Liver (tissue), 9 donors: ENCODE data around the gene TSGA10. TPM values are rescaled to one million over a fixed set of nuclear protein-coding genes. Genes with fewer than 3 reads are reported as not detected.

Source experiments
- DNase-seq: peaks from one replicate; pipeline ENCODE4 v3.0.0-alpha.2; 2017; ENCODE audit warnings: low spot score
- H3K27ac ChIP-seq, 2 donors: one replicate each; pipeline ENCODE4 v1.7.0; 2013; ENCODE audit warnings: inconsistent platforms in 2 of 2, low read length in 2 of 2, control low read depth in 1 of 2, low read depth in 1 of 2, mild to moderate bottlenecking in 1 of 2
- H3K27me3 ChIP-seq, 4 donors: one replicate each; pipeline versions ENCODE4 v1.6.1 to v1.7.0; 2013; ENCODE audit warnings: low read length in 3 of 4, inconsistent platforms in 1 of 4, mild to moderate bottlenecking in 1 of 4, moderate library complexity in 1 of 4; ENCODE audit not compliant: control insufficient read depth in 4 of 4, insufficient read depth in 4 of 4
- H3K36me3 ChIP-seq, 4 donors: one replicate each; pipeline versions ENCODE4 v1.6.1 to v1.7.0; 2013; ENCODE audit warnings: low read length in 3 of 4, mild to moderate bottlenecking in 3 of 4, low read depth in 1 of 4, moderate library complexity in 1 of 4; ENCODE audit not compliant: control insufficient read depth in 4 of 4, insufficient read depth in 3 of 4
- H3K4me1 ChIP-seq, 4 donors: one replicate each; pipeline versions ENCODE4 v1.6.1 to v1.7.0; 2013; ENCODE audit warnings: low read length in 3 of 4, mild to moderate bottlenecking in 3 of 4, moderate library complexity in 1 of 4; ENCODE audit not compliant: control insufficient read depth in 4 of 4, insufficient read depth in 4 of 4
- H3K4me3 ChIP-seq, 3 donors: one replicate each; pipeline versions ENCODE4 v1.6.1 to v1.7.0; 2013; ENCODE audit warnings: low read length in 3 of 3, control low read depth in 1 of 3, low read depth in 1 of 3, mild to moderate bottlenecking in 1 of 3
- H3K9ac ChIP-seq, 2 donors: one replicate each; pipeline ENCODE4 v1.7.0; 2013; ENCODE audit warnings: low read length in 2 of 2, mild to moderate bottlenecking in 2 of 2, moderate library complexity in 2 of 2, control low read depth in 1 of 2, low read depth in 1 of 2
- H3K9me3 ChIP-seq, 4 donors: one replicate each; pipeline versions ENCODE4 v1.6.1 to v1.7.0; 2013; ENCODE audit warnings: low read length in 3 of 4; ENCODE audit not compliant: control insufficient read depth in 4 of 4
- ATF3 ChIP-seq: IDR thresholded peaks from 2 replicates; pipeline ENCODE4 v1.6.1; 2016; ENCODE audit warnings: antibody characterized with exemption
- CTCF ChIP-seq: fragments of 150-350 bp; IDR thresholded peaks from 2 replicates; pipeline ENCODE4 v1.5.1; 2017; ENCODE audit warnings: improper control_type of control experiment, low read depth, low read length; ENCODE audit not compliant: missing input control
- EGR1 ChIP-seq, 2 donors: IDR thresholded peaks; 2 replicates each; pipeline ENCODE4 v1.6.1; 2016 to 2018; ENCODE audit warnings: antibody characterized with exemption in 2 of 2, low read depth in 2 of 2
- FOXA1 ChIP-seq: IDR thresholded peaks from 2 replicates; pipeline ENCODE4 v1.6.1; 2016; ENCODE audit warnings: antibody characterized with exemption
- FOXA2 ChIP-seq: IDR thresholded peaks from 2 replicates; pipeline ENCODE4 v1.6.1; 2016; ENCODE audit warnings: antibody characterized with exemption
- GABPA ChIP-seq, 2 donors: IDR thresholded peaks in 1 of 2; conservative IDR thresholded peaks in 1 of 2; 2 replicates each; pipeline ENCODE4 v1.6.1; 2016; ENCODE audit warnings: antibody characterized with exemption in 2 of 2, mild to moderate bottlenecking in 1 of 2, moderate library complexity in 1 of 2
- HNF4A ChIP-seq, 2 donors: conservative IDR thresholded peaks; 2 replicates each; pipeline ENCODE4 v1.6.1; 2016; ENCODE audit warnings: antibody characterized with exemption in 2 of 2, mild to moderate bottlenecking in 2 of 2
- HNF4G ChIP-seq: IDR thresholded peaks from 2 replicates; pipeline ENCODE4 v1.6.1; 2016; ENCODE audit warnings: antibody characterized with exemption
- JUND ChIP-seq, 2 donors: IDR thresholded peaks; 2 replicates each; pipeline ENCODE4 v1.6.1; 2016; ENCODE audit warnings: antibody characterized with exemption in 2 of 2
- MAX ChIP-seq: IDR thresholded peaks from 2 replicates; pipeline ENCODE4 v1.6.1; 2016; ENCODE audit warnings: antibody characterized with exemption
- NR2F2 ChIP-seq: IDR thresholded peaks from 2 replicates; pipeline ENCODE4 v1.6.1; 2016; ENCODE audit warnings: antibody characterized with exemption
- RAD21 ChIP-seq, 2 donors: IDR thresholded peaks; 2 replicates each; pipeline ENCODE4 v1.6.1; 2016; ENCODE audit warnings: antibody characterized with exemption in 2 of 2, mild to moderate bottlenecking in 2 of 2
- REST ChIP-seq: IDR thresholded peaks from 2 replicates; pipeline ENCODE4 v1.6.1; 2016; ENCODE audit warnings: antibody characterized with exemption, mild to moderate bottlenecking
- RXRA ChIP-seq, 2 donors: IDR thresholded peaks; 2 replicates each; pipeline ENCODE4 v1.6.1; 2017 to 2018; ENCODE audit warnings: antibody characterized with exemption in 2 of 2, mild to moderate bottlenecking in 1 of 2
- SP1 ChIP-seq: IDR thresholded peaks from 2 replicates; pipeline ENCODE4 v1.6.1; 2018; ENCODE audit warnings: antibody characterized with exemption, mild to moderate bottlenecking
- TAF1 ChIP-seq: conservative IDR thresholded peaks from 2 replicates; pipeline ENCODE4 v1.6.1; 2016; ENCODE audit warnings: antibody characterized with exemption, mild to moderate bottlenecking
- YY1 ChIP-seq: IDR thresholded peaks from 2 replicates; pipeline ENCODE4 v1.6.1; 2016; ENCODE audit warnings: antibody characterized with exemption, mild to moderate bottlenecking
- ZBTB33 ChIP-seq: IDR thresholded peaks from 2 replicates; pipeline ENCODE4 v1.6.1; 2016; ENCODE audit warnings: antibody characterized with exemption
- WGBS: extraction: QIAGEN DNeasy Blood & Tissue Kit; methylation state at CpG from one replicate; pipeline ENCODE4 v1.1.7; 2013; 5-methylcytosine and 5-hydroxymethylcytosine counted together
- polyA plus RNA-seq, 2 donors: library from polyadenylated mRNA; stranded (reverse) in 1 of 2; unstranded in 1 of 2; fragments of 200-250 nt in 1 of 2; fragments of >200 nt in 1 of 2; fragmentation: Nextera tagmentation in 1 of 2; extraction: Ambion mirVana in 1 of 2; gene quantifications; one replicate each; pipeline versions ENCODE4 v1.2.1 to v1.2.3, GENCODE V29; 2013 to 2015
- total RNA-seq, 2 donors: library from RNA; depleted of rRNA; stranded (reverse); fragments of >200 nt; gene quantifications; one replicate each; pipeline ENCODE4 v1.2.3, GENCODE V29; 2014
- donor health status: healthy.
- donor health status: healthy.
- donor health status: healthy.
- donor health status: healthy.
- donor health status: healthy.

TSGA10 gene
- total and polyA plus RNA-seq, 4 donors: 0.93 to 4.4 (median 3.8) TPM

- WGBS: 94% methylated on average over 6 of the region's 6 CpGs
- H3K4me1 ChIP-seq: no peaks in the 10 kb centered on the region
- H3K9me3 ChIP-seq: no peaks in the 10 kb centered on the region
- no peak for DNase-seq
- H3K27ac ChIP-seq: no peak overlapping the region
- H3K4me3 ChIP-seq: no peak overlapping the region
- no peaks in the 10 kb centered on the region for H3K27me3 ChIP-seq
- no peak overlapping the region for H3K9ac ChIP-seq
- no peaks in the 10 kb centered on the region for H3K36me3 ChIP-seq
- TF ChIP-seq SP1 (no peak), RAD21 (IDR thresholded peaks at IDR 0.05) (no peak), ATF3 (no peak), HNF4G (no peak), TAF1 (no peak), FOXA1 (no peak), JUND (IDR thresholded peaks at IDR 0.05) (no peak), MAX (no peak), CTCF (no peak), ZBTB33 (no peak), GABPA (IDR thresholded peaks at IDR 0.05 in 1 of 2, conservative IDR thresholded peaks at IDR 0.05 in 1 of 2) (no peak), YY1 (no peak), EGR1 (IDR thresholded peaks at IDR 0.05; ENCODE audit: low read depth in 2 of 2) (no peak), RXRA (IDR thresholded peaks at IDR 0.05) (no peak), NR2F2 (no peak), REST (no peak), FOXA2 (no peak), HNF4A (conservative IDR thresholded peaks at IDR 0.05) (no peak)
Observed at GRCh38 chr2:99032786-99033185, 122.0 kb downstream of the TSGA10 start.
